Measurements from ENCODE around the gene TBC1D10A. TPM values are rescaled to one million over a fixed set of nuclear protein-coding genes. Genes with fewer than 3 reads are reported as not detected.

Gene TBC1D10A
- total RNA-seq, 2 donors from 2014 or later = 34.3 to 35.8 TPM

DNA sequence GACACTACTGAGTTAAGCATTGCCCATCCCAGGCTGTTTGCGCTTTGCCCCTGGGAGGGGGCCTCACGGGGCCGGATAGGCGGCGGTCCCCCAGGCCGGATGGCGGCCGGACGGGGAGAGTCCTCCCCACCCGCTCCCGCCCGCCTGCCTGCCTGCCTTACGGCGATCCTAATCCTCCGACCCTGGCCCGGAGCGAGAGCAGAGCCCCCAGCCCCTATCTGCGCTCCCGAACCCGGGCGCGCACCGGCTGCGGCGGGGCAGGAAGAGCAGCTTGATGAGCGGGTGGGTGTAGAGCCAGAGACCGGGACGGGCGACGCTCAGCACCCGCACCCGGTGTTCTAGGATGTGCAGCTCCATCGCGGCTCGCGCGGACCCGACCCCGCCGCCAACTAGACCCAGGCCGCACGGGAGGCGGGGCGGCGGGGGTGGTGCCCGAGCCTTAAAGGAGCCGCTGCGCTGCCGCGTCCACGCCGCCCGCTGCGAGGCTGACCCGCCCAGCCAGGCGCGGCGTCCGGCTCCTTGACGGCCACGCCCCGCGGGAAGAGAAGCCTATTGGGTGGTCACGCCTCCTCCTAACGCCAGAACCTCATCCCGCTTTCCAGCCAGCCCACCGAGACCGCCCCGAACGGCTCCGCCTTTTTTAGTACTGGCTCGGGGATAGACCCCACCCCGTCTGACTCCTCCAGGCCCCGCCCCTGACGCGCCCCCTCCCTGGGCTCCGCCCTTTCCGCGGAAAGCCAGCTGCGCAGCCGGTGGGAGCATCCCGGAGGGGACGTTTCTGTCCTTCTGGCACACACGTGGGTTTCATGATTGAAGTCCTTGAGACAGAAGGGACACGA is 37.4 kb downstream of the TBC1D10A start, which contains the start of gene CASTOR1:
CASTOR1 (minus strand) TSS at position 365 of the 839 bp plus-strand sequence; CDS start at position 357, 8 bp downstream.
- Histone ChIP-seq H3K4me1 (peaks cover 13% of the 10 kb centered on the region), H3K4me3 (peak within 1 kb of the TSS; percentile 91), H3K9ac (ENCODE audit: low read depth in 2 of 2, low read length in 2 of 2) (peak within 1 kb of the TSS; percentile 77 to 90), H3K9me3 (no peaks in the 10 kb centered on the region), H3K27me3 (no peaks in the 10 kb centered on the region), H3K27ac (peak within 1 kb of the TSS; percentile 58), H3K36me3 (peaks cover 7% of the 10 kb centered on the region)
- TF ChIP-seq CTCF (IDR thresholded peaks at IDR 0.05) = no peak
- intact Hi-C loops (cut with DNase I) = loop anchor here (2.0 kb wide), 1 partner anchor 67 kb away; the partner anchor contains the start of genes CCDC157 and SF3A1
- peak; percentile 99 for DNase-seq

DNA sequence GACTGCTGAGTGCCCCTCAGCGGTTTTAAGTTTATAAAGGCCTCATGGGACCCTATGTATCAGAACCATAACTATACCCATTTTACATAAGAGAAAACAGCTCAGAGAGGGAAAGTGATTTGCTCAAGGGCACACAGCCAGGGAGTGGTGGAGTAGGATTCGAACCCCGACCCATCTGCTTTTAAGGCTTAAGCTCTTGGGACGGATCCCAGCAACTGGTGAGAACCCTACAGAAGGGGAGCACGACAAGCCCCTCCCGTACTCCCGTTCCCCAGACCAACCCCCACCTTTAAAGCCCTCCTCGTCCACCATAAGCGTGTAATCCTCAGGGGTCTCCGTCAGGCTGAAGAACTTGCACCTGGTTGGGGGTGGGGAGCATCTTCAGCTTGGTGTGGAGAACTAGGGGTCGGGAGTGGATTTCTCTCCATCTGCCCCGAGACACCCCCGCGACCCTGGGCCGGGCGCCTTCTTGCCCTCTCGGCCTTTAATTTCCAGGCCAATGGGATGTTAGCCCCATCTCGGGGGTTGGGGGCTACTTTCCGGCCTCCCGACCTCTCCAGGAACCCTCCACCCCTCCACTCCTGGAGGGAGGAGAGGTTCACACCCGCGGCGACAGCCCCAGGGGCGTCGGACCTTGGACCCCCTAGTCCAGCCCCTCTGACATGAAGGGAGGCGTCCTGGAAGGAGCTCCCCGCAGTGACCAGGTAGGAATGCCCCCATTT is 38.2 kb downstream of the TBC1D10A start:
- DNase-seq = no peak
- no peak for TF ChIP-seq CTCF (IDR thresholded peaks at IDR 0.05)
- Histone ChIP-seq H3K27me3 (no peaks in the 10 kb centered on the region), H3K9me3 (no peaks in the 10 kb centered on the region), H3K9ac (ENCODE audit: low read depth in 2 of 2, low read length in 2 of 2) (peak overlapping the region; percentile 77 to 90), H3K27ac (peak overlapping the region; percentile 58), H3K36me3 (peaks cover 4% of the 10 kb centered on the region), H3K4me1 (peaks cover 13% of the 10 kb centered on the region), H3K4me3 (peak overlapping the region; percentile 91)
- intact Hi-C loops (cut with DNase I) = loop anchor here (2.0 kb wide), 1 partner anchor 68 kb away; the partner anchor contains the start of genes CCDC157 and SF3A1

GRCh38 chr22:30287648-30288418 is 38.9 kb downstream of the TBC1D10A start:
- Histone ChIP-seq H3K27me3 (no peaks in the 10 kb centered on the region), H3K9ac (ENCODE audit: low read depth in 2 of 2, low read length in 2 of 2) (peak overlapping the region in 1 of 2 donors; percentile 90), H3K36me3 (no peaks in the 10 kb centered on the region), H3K4me1 (peaks cover 13% of the 10 kb centered on the region), H3K9me3 (no peaks in the 10 kb centered on the region), H3K4me3 (peak overlapping the region; percentile 91), H3K27ac (no peak overlapping the region)
- peak; percentile 90 for DNase-seq
- peak; percentile 85 for TF ChIP-seq CTCF (IDR thresholded peaks at IDR 0.05)
- intact Hi-C loops (cut with DNase I) = loop anchor here (2.0 kb wide), 4 partner anchors 25 to 179 kb away; partner anchors contain the start of genes CCDC157, RNF215 and SF3A1

- peak; percentile 88 for DNase-seq
- intact Hi-C loops (cut with DNase I) = loop anchor here (2.0 kb wide), 3 partner anchors 24 to 178 kb away; partner anchors contain the start of gene RNF215
- no peaks in the 10 kb centered on the region for H3K36me3 ChIP-seq
- no peaks in the 10 kb centered on the region for H3K9me3 ChIP-seq
- H3K27ac ChIP-seq = no peak overlapping the region
- H3K27me3 ChIP-seq = no peaks in the 10 kb centered on the region
- no peak overlapping the region for H3K4me3 ChIP-seq
- H3K9ac ChIP-seq (ENCODE audit: low read depth in 2 of 2, low read length in 2 of 2) = peak overlapping the region in 1 of 2 donors; percentile 90
- H3K4me1 ChIP-seq = peaks cover 13% of the 10 kb centered on the region
- peak; percentile 91 for TF ChIP-seq CTCF (IDR thresholded peaks at IDR 0.05)
Measured at GRCh38 chr22:30286813-30287647, 39.7 kb downstream of the TBC1D10A start.

Data from colonic mucosa (tissue), 4 donors.